GM23338 (cell line): ENCODE data around the gene FCN2. TPM values are rescaled to one million over a fixed set of nuclear protein-coding genes. Genes with fewer than 3 reads are reported as not detected.

Experiments
- ATAC-seq: fragments of 200-7000 bp; cut with Tn5 transposase; 3 replicates; pipeline ENCODE4 v1.9.1; 2020
- DNase-seq: peaks from one replicate; pipeline ENCODE4 v3.0.0-alpha.2; 2015; ENCODE audit warnings: low spot score
- H2AFZ ChIP-seq: fragments of 200-600 bp; sonication (generic); 2 replicates; pipeline ENCODE4 v1.8.0; 2016; ENCODE audit warnings: antibody characterized with exemption, mild to moderate bottlenecking, moderate library complexity
- H3F3A ChIP-seq: fragments of 200-600 bp; sonication (generic); replicated peaks from 2 replicates; pipeline ENCODE4 v1.8.0; 2017; ENCODE audit warnings: antibody characterized with exemption, mixed run types, low read depth
- H3K27ac ChIP-seq: fragments of 200-600 bp; sonication (generic); 2 replicates; pipeline ENCODE4 v1.6.1; 2016; ENCODE audit warnings: low read depth
- H3K27me3 ChIP-seq: fragments of 200-600 bp; sonication (generic); 2 replicates; pipeline ENCODE4 v1.8.0; 2016; ENCODE audit warnings: mild to moderate bottlenecking, mixed run types, moderate library complexity; ENCODE audit not compliant: insufficient read depth
- H3K36me3 ChIP-seq: fragments of 200-600 bp; sonication (generic); 2 replicates; pipeline ENCODE4 v1.8.0; 2016; ENCODE audit warnings: mild to moderate bottlenecking; ENCODE audit not compliant: insufficient read depth
- H3K4me1 ChIP-seq: fragments of 200-600 bp; sonication (generic); 2 replicates; pipeline ENCODE4 v1.8.0; 2016; ENCODE audit warnings: mild to moderate bottlenecking, moderate library complexity; ENCODE audit not compliant: insufficient read depth
- H3K4me2 ChIP-seq: fragments of 200-600 bp; sonication (generic); 2 replicates; pipeline ENCODE4 v1.7.1; 2017; ENCODE audit warnings: mixed run types
- H3K4me3 ChIP-seq: fragments of 200-600 bp; sonication (generic); 2 replicates; pipeline ENCODE4 v1.6.1; 2016; ENCODE audit warnings: mixed run types
- H3K79me2 ChIP-seq: fragments of 200-600 bp; sonication (generic); replicated peaks from 2 replicates; pipeline ENCODE4 v1.8.0; 2017; ENCODE audit warnings: mild to moderate bottlenecking; ENCODE audit not compliant: insufficient read depth
- H3K9me2 ChIP-seq: fragments of 200-600 bp; sonication (generic); 2 replicates; pipeline ENCODE4 v1.8.0; 2017; ENCODE audit not compliant: insufficient read depth
- H4K20me1 ChIP-seq: fragments of 200-600 bp; sonication (generic); replicated peaks from 2 replicates; pipeline ENCODE4 v1.8.0; 2017; ENCODE audit warnings: mild to moderate bottlenecking; ENCODE audit not compliant: insufficient read depth
- H3K27ac Mint-ChIP-seq: 2 replicates; pipeline ENCODE4 v1.8.0; 2020; ENCODE audit warnings: inconsistent platforms, mild to moderate bottlenecking, moderate library complexity, mixed read lengths
- H3K27me3 Mint-ChIP-seq: 3 replicates; pipeline ENCODE4 v1.8.0; 2022; ENCODE audit warnings: low read depth, mild to moderate bottlenecking, moderate library complexity, mixed read lengths, inconsistent platforms; ENCODE audit not compliant: insufficient read depth, poor library complexity
- H3K36me3 Mint-ChIP-seq: 3 replicates; pipeline ENCODE4 v1.8.0; 2021; ENCODE audit warnings: low read depth, mild to moderate bottlenecking, inconsistent platforms, moderate library complexity, mixed read lengths
- H3K4me1 Mint-ChIP-seq: 3 replicates; pipeline ENCODE4 v1.8.0; 2020; ENCODE audit warnings: mild to moderate bottlenecking, inconsistent platforms, mixed read lengths
- H3K4me3 Mint-ChIP-seq: 3 replicates; pipeline ENCODE4 v1.8.0; 2021; ENCODE audit warnings: moderate library complexity, mild to moderate bottlenecking, inconsistent platforms, mixed read lengths
- H3K9me3 Mint-ChIP-seq: 3 replicates; pipeline ENCODE4 v1.8.0; 2020; ENCODE audit warnings: moderate library complexity, mild to moderate bottlenecking, inconsistent platforms, mixed read lengths
- EZH2 ChIP-seq: fragments of 200-600 bp; sonication (generic); IDR thresholded peaks from one replicate; pipeline ENCODE4 v1.8.0; 2017; ENCODE audit warnings: antibody characterized with exemption, mild to moderate bottlenecking, low read depth; ENCODE audit not compliant: unreplicated experiment
- EZH2phosphoT487 ChIP-seq: fragments of 200-600 bp; sonication (generic); IDR thresholded peaks from one replicate; pipeline ENCODE4 v1.8.1; 2018; ENCODE audit warnings: antibody characterized with exemption; ENCODE audit not compliant: unreplicated experiment
- JUNB ChIP-seq: IDR thresholded peaks from one replicate; pipeline ENCODE4 v1.6.1; 2016; ENCODE audit warnings: antibody characterized with exemption; ENCODE audit not compliant: unreplicated experiment
- NANOG ChIP-seq: IDR thresholded peaks from 2 replicates; pipeline ENCODE4 v1.6.1; 2016; ENCODE audit warnings: antibody characterized with exemption, borderline replicate concordance
- STAT1 ChIP-seq: IDR thresholded peaks from one replicate; pipeline ENCODE4 v1.6.1; 2016; ENCODE audit warnings: antibody characterized with exemption; ENCODE audit not compliant: unreplicated experiment
- ZNF114 ChIP-seq: fragments of 250-450 bp; sonication (Bioruptor Pico); IDR thresholded peaks from 2 replicates; pipeline ENCODE4 v1.5.0; 2020; ENCODE audit warnings: mild to moderate bottlenecking, moderate library complexity
- ZNF331 ChIP-seq: fragments of 250-450 bp; sonication (Bioruptor Pico); IDR thresholded peaks from 2 replicates; pipeline ENCODE4 v1.5.0; 2020; ENCODE audit warnings: low read depth, mild to moderate bottlenecking, moderate library complexity
- polyA plus RNA-seq: library from polyadenylated mRNA; unstranded; fragments of >200 nt; fragmentation: Nextera tagmentation; extraction: Ambion mirVana; gene quantifications from 2 replicates; pipeline ENCODE4 v1.2.1, GENCODE V29; 2016
- total RNA-seq: library from RNA; depleted of rRNA; stranded (reverse); fragments of >200 nt; shearing (Covaris generic); gene quantifications from 2 replicates; pipeline ENCODE4 v1.2.3, GENCODE V29; 2014
- TF ChIP-seq, protein P1 (sequence below), 2 experiments: fragments of 200-600 bp in 1 of 2; sonication (generic) in 1 of 2; conservative IDR thresholded peaks; 2 replicates each; pipeline versions ENCODE4 v1.5.1 to v1.6.1; 2016 to 2017; ENCODE audit warnings: antibody characterized with exemption in 2 of 2, low read depth in 2 of 2, mild to moderate bottlenecking in 2 of 2, moderate library complexity in 1 of 2
- TF ChIP-seq, protein P2 (sequence below): fragments of 250-450 bp; sonication (Bioruptor Pico); IDR thresholded peaks from 2 replicates; pipeline ENCODE4 v1.5.0; 2020; ENCODE audit warnings: mild to moderate bottlenecking, moderate library complexity
- TF ChIP-seq, protein P3 (sequence below): IDR thresholded peaks from 2 replicates; pipeline ENCODE4 v1.6.1; 2016; ENCODE audit warnings: antibody characterized with exemption

The FCN2 gene
- total and polyA plus RNA-seq, 2 experiments from 2014 or later: not detected

DNA sequence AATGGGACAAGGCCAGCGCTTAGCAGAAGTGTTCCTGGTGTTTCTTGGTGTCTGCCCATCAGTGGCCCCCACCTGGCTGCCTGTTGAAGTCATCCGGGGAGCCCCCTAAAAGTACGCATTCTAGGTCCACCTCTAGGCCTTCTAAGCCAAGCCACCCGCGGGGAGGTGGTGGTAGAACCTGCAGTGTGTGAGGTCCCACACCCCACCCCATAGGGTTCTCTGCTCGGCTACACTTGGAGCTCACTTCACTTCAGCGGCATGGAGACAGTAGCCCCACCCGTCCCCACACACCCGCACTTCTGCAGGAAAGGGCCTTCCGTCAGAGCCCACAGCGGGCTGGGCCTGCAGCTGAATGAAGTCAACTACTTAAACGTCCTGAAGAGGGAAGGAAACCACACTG, 29.6 kb upstream of the FCN2 start (continued):
- TF ChIP-seq, protein P1, sequence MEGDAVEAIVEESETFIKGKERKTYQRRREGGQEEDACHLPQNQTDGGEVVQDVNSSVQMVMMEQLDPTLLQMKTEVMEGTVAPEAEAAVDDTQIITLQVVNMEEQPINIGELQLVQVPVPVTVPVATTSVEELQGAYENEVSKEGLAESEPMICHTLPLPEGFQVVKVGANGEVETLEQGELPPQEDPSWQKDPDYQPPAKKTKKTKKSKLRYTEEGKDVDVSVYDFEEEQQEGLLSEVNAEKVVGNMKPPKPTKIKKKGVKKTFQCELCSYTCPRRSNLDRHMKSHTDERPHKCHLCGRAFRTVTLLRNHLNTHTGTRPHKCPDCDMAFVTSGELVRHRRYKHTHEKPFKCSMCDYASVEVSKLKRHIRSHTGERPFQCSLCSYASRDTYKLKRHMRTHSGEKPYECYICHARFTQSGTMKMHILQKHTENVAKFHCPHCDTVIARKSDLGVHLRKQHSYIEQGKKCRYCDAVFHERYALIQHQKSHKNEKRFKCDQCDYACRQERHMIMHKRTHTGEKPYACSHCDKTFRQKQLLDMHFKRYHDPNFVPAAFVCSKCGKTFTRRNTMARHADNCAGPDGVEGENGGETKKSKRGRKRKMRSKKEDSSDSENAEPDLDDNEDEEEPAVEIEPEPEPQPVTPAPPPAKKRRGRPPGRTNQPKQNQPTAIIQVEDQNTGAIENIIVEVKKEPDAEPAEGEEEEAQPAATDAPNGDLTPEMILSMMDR (conservative IDR thresholded peaks at IDR 0.05; ENCODE audit: low read depth in 2 of 2): no peak
- TF ChIP-seq EZH2phosphoT487: no peak
- TF ChIP-seq ZNF114 (CRISPR knock-in tag): no peak
- TF ChIP-seq EZH2: no peak

DNA sequence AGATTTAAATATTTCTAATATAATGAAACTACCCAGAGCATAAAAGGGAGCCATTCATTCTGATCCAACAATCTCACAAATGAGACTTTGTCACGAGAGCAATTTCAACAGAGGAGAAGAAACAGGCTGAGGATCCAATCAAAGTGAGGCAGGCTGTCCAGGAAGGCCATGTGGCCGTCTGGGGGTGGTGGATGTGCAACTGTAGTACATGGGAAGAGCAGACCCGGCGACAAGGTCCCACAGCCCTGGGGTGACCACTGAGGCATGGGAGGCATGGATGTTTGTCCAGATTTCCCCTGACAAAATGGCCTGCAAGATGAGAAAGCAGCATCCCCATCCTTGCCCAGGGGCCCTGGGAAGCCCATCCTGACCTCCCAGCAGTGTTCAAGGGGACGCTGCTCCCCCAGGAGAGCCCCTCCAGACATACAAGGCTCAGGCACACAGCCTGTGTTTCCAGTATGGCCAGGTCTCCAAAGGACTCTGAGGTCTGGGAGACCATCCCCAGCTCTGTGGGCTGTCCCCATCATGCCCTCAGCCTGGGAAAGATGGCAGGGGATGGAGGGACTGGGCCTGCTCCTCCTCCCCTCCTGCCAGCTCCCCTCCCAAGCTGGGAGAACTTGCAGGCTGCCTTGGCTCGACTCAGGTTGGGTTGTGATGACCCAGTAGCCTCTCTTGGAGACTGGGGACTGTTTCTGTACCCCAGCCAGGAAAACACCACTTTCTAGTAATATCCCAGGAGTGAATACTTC, 27.5 kb upstream of the FCN2 start:
- ATAC-seq (no peak), DNase-seq (no peak)
- no peaks in the 10 kb centered on the region for H3K79me2 ChIP-seq
- no peak overlapping the region for H3K4me3 Mint-ChIP-seq
- H3K27me3 ChIP-seq: no peaks in the 10 kb centered on the region
- H3K36me3 Mint-ChIP-seq: peaks cover 1% of the 10 kb centered on the region; the same call in 2 of the 3 replicates
- H3F3A ChIP-seq: no peaks in the 10 kb centered on the region
- no peak overlapping the region for H3K4me2 ChIP-seq
- H3K27ac Mint-ChIP-seq: no peak overlapping the region
- H3K9me2 ChIP-seq: no peaks in the 10 kb centered on the region
- H3K4me1 Mint-ChIP-seq: no peaks in the 10 kb centered on the region
- no peak overlapping the region for H3K27ac ChIP-seq
- H3K4me3 ChIP-seq: no peak overlapping the region
- peaks cover 5% of the 10 kb centered on the region for H3K27me3 Mint-ChIP-seq
- H3K9me3 Mint-ChIP-seq: peaks cover 2% of the 10 kb centered on the region
- no peak overlapping the region for H2AFZ ChIP-seq
- no peaks in the 10 kb centered on the region for H3K36me3 ChIP-seq
- H4K20me1 ChIP-seq: no peaks in the 10 kb centered on the region
- no peaks in the 10 kb centered on the region for H3K4me1 ChIP-seq
- TF ChIP-seq NANOG: no peak
- no peak for TF ChIP-seq STAT1
- TF ChIP-seq JUNB: no peak
- TF ChIP-seq, protein P2, sequence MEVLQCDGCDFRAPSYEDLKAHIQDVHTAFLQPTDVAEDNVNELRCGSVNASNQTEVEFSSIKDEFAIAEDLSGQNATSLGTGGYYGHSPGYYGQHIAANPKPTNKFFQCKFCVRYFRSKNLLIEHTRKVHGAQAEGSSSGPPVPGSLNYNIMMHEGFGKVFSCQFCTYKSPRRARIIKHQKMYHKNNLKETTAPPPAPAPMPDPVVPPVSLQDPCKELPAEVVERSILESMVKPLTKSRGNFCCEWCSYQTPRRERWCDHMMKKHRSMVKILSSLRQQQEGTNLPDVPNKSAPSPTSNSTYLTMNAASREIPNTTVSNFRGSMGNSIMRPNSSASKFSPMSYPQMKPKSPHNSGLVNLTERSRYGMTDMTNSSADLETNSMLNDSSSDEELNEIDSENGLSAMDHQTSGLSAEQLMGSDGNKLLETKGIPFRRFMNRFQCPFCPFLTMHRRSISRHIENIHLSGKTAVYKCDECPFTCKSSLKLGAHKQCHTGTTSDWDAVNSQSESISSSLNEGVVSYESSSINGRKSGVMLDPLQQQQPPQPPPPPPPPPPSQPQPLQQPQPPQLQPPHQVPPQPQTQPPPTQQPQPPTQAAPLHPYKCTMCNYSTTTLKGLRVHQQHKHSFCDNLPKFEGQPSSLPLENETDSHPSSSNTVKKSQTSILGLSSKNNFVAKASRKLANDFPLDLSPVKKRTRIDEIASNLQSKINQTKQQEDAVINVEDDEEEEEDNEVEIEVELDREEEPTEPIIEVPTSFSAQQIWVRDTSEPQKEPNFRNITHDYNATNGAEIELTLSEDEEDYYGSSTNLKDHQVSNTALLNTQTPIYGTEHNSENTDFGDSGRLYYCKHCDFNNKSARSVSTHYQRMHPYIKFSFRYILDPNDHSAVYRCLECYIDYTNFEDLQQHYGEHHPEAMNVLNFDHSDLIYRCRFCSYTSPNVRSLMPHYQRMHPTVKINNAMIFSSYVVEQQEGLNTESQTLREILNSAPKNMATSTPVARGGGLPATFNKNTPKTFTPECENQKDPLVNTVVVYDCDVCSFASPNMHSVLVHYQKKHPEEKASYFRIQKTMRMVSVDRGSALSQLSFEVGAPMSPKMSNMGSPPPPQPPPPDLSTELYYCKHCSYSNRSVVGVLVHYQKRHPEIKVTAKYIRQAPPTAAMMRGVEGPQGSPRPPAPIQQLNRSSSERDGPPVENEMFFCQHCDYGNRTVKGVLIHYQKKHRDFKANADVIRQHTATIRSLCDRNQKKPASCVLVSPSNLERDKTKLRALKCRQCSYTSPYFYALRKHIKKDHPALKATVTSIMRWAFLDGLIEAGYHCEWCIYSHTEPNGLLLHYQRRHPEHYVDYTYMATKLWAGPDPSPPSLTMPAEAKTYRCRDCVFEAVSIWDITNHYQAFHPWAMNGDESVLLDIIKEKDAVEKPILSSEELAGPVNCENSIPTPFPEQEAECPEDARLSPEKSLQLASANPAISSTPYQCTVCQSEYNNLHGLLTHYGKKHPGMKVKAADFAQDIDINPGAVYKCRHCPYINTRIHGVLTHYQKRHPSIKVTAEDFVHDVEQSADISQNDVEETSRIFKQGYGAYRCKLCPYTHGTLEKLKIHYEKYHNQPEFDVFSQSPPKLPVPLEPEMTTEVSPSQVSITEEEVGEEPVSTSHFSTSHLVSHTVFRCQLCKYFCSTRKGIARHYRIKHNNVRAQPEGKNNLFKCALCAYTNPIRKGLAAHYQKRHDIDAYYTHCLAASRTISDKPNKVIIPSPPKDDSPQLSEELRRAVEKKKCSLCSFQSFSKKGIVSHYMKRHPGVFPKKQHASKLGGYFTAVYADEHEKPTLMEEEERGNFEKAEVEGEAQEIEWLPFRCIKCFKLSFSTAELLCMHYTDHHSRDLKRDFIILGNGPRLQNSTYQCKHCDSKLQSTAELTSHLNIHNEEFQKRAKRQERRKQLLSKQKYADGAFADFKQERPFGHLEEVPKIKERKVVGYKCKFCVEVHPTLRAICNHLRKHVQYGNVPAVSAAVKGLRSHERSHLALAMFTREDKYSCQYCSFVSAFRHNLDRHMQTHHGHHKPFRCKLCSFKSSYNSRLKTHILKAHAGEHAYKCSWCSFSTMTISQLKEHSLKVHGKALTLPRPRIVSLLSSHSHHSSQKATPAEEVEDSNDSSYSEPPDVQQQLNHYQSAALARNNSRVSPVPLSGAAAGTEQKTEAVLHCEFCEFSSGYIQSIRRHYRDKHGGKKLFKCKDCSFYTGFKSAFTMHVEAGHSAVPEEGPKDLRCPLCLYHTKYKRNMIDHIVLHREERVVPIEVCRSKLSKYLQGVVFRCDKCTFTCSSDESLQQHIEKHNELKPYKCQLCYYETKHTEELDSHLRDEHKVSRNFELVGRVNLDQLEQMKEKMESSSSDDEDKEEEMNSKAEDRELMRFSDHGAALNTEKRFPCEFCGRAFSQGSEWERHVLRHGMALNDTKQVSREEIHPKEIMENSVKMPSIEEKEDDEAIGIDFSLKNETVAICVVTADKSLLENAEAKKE (CRISPR knock-in tag): no peak
- no peak for TF ChIP-seq EZH2
- TF ChIP-seq ZNF114 (CRISPR knock-in tag): no peak
- TF ChIP-seq, protein P1 (conservative IDR thresholded peaks at IDR 0.05; ENCODE audit: low read depth in 2 of 2): no peak
- TF ChIP-seq EZH2phosphoT487: no peak
- TF ChIP-seq, protein P3, sequence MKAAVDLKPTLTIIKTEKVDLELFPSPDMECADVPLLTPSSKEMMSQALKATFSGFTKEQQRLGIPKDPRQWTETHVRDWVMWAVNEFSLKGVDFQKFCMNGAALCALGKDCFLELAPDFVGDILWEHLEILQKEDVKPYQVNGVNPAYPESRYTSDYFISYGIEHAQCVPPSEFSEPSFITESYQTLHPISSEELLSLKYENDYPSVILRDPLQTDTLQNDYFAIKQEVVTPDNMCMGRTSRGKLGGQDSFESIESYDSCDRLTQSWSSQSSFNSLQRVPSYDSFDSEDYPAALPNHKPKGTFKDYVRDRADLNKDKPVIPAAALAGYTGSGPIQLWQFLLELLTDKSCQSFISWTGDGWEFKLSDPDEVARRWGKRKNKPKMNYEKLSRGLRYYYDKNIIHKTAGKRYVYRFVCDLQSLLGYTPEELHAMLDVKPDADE: no peak
- no peak for TF ChIP-seq ZNF331 (CRISPR knock-in tag)
